SJCRH30 (cell line): ENCODE results near the gene CDC25B. TPM values are rescaled to one million over a fixed set of nuclear protein-coding genes. Genes with fewer than 3 reads are reported as not detected.
"Not testable (repeated sequence)": the region's sequence is repeated elsewhere in the genome, so short reads cannot be mapped to it uniquely, and the experiment has no call there.

ENCODE experiments used
- DNase-seq, 2 experiments: peaks; one replicate each; pipeline ENCODE4 v3.0.0-alpha.2; 2015 to 2020
- H3K27ac ChIP-seq: fragments of 250-450 bp; sonication (Bioruptor Pico); 2 replicates; pipeline ENCODE4 v1.5.1; 2020; ENCODE audit warnings: mild to moderate bottlenecking, moderate library complexity
- H3K27me3 ChIP-seq: fragments of 250-450 bp; sonication (Bioruptor Pico); 2 replicates; pipeline ENCODE4 v1.5.1; 2020; ENCODE audit warnings: mild to moderate bottlenecking, moderate library complexity
- H3K36me3 ChIP-seq: fragments of 250-450 bp; sonication (Bioruptor Pico); 2 replicates; pipeline ENCODE4 v1.5.1; 2020; ENCODE audit warnings: mild to moderate bottlenecking, moderate library complexity
- H3K4me1 ChIP-seq: fragments of 250-450 bp; sonication (Bioruptor Pico); 2 replicates; pipeline ENCODE4 v1.5.1; 2020; ENCODE audit warnings: mild to moderate bottlenecking, moderate library complexity
- H3K4me3 ChIP-seq: fragments of 250-450 bp; sonication (Bioruptor Pico); 2 replicates; pipeline ENCODE4 v1.5.1; 2020; ENCODE audit warnings: mild to moderate bottlenecking, moderate library complexity
- H3K9me3 ChIP-seq: fragments of 250-450 bp; sonication (Bioruptor Pico); replicated peaks from 2 replicates; pipeline ENCODE4 v1.5.1; 2020; ENCODE audit warnings: mild to moderate bottlenecking, moderate library complexity
- total RNA-seq: library from RNA; depleted of rRNA; stranded (reverse); fragments of >200 nt; shearing (Covaris generic); gene quantifications from 2 replicates; pipeline ENCODE4 v1.2.3, GENCODE V29; 2014

Gene CDC25B
- total RNA-seq, 1 experiment from 2014 or later: 78.8 TPM

GRCh38 chr20:3787324-3788014, 8.6 kb upstream of the CDC25B start:
- Histone ChIP-seq H3K4me3 (peak overlapping the region; percentile 48), H3K9me3 (no peaks in the 10 kb centered on the region), H3K27me3 (no peaks in the 10 kb centered on the region), H3K27ac (no peak overlapping the region), H3K36me3 (no peaks in the 10 kb centered on the region), H3K4me1 (no peaks in the 10 kb centered on the region)
- DNase-seq: no peak

GRCh38 chr20:3788685-3789155, 7.4 kb upstream of the CDC25B start:
- no peaks in the 10 kb centered on the region for H3K4me1 ChIP-seq
- H3K9me3 ChIP-seq: no peaks in the 10 kb centered on the region
- H3K36me3 ChIP-seq: no peaks in the 10 kb centered on the region
- DNase-seq: peak; percentile 40 to 59
- H3K27ac ChIP-seq: no peak overlapping the region
- no peaks in the 10 kb centered on the region for H3K27me3 ChIP-seq
- no peak overlapping the region for H3K4me3 ChIP-seq

GRCh38 chr20:3789201-3789600, 6.9 kb upstream of the CDC25B start:
- DNase-seq, H3K27ac ChIP-seq, H3K9me3 ChIP-seq, H3K4me3 ChIP-seq, H3K27me3 ChIP-seq, H3K36me3 ChIP-seq, H3K4me1 ChIP-seq: not testable (repeated sequence)

DNA sequence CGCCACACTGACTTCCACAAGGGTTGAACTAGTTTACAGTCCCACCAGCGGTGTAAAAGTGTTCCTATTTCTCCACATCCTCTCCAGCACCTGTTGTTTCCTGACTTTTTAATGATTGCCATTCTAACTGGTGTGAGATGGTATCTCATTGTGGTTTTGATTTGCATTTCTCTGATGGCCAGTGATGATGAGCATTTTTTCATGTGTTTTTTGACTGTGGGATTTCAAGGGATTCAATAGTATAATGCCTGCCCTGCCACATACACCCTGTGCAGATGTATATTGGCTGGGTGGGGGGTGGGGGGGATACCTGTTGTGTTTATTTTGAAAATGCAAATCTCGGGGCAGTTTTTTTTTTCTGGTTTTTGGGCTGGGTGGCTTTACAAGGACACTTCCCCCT, 1.9 kb upstream of the CDC25B start:
- DNase-seq, H3K36me3 ChIP-seq, H3K27ac ChIP-seq, H3K27me3 ChIP-seq, H3K9me3 ChIP-seq, H3K4me3 ChIP-seq: not testable (repeated sequence)
- peaks cover 18% of the 10 kb centered on the region for H3K4me1 ChIP-seq

DNA sequence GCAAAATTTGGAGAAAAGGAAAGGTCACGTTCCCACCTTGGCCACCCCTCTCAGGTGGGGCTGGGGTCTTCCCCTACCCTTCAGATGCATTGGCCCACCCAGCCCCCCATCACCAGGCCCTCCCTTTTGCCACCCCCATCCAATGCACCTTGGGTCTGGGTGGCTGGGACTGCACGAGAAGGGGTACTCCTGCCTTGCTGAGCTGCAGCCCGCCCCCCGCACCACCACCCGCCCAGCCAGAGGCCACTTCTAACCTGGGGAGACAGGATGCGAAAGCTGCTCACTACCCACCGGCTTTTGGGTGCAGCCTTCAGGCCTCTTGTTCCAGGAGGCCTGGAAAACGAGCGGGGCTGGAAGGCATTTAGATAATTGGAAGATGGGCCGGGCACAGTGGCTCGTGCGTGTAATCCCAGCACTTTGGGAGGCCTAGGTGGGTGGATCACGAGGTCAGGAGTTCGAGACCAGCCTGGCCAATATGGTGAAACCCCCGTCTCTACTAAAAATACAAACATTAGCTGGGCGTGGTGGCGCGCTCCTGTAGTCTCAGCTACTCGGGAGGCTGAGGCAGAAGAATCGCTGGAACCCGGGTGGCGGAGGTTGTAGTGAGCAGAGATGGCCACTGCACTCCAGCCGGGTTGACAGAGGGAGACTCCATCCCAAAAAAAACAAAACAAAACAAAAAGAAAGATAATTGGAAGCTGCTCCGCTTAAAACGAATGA, 1.2 kb upstream of the CDC25B start:
- Histone ChIP-seq H3K4me3 (no peak overlapping the region), H3K9me3 (no peaks in the 10 kb centered on the region), H3K27me3 (no peaks in the 10 kb centered on the region), H3K4me1 (peaks cover 25% of the 10 kb centered on the region), H3K27ac (no peak overlapping the region), H3K36me3 (peaks cover 2% of the 10 kb centered on the region; the same call in 1 of the 2 replicates)
- DNase-seq: no peak

DNA sequence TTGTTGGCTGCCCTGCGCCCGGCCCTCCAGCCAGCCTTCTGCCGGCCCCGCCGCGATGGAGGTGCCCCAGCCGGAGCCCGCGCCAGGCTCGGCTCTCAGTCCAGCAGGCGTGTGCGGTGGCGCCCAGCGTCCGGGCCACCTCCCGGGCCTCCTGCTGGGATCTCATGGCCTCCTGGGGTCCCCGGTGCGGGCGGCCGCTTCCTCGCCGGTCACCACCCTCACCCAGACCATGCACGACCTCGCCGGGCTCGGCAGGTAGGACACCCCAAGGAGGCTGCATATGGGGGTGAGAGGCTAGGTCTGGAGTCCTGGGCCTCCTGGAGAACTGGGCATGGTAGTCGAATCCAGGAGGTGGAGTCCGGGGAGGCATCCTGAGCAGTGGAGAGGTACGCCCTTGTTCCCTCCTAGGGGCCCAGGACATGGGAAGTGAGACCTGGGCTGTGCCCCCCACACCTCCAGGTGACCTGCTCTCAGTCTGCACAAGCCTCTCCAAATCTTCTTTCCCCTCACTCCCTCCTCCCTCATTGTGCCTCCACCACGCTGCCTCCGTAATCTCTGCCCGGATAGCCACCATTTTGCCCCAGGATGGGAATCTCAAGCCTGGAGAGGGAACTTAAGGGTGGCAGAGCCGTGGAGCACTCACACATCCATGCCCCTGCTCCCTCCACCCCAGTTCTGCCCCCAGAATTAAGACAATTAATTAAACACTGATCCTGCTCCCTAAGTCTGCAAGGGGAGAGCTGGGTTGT, 541 bp downstream of the CDC25B start:
- peak; percentile 36 to 47 for DNase-seq

DNA sequence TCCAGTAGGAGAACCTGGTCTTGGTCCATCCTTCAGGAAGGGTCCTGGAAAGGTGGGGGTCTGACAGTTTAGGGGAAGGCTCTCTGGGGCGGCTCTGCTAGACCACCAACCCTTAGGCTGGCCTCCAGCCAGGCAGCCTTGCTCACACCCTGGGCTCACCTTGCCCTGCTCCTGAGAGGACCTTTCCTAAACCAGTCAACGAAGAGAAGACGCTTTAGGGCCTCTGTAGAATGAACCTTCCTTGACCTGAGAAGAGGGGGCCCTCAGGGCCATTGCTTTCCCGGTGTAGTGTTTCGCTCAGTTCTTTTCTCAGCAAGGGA, 1.1 kb downstream of the CDC25B start:
- Histone ChIP-seq H3K27ac (peak overlapping the region; percentile 92), H3K4me1 (peaks cover 30% of the 10 kb centered on the region), H3K36me3 (peaks cover 23% of the 10 kb centered on the region), H3K27me3 (no peaks in the 10 kb centered on the region), H3K4me3 (peak overlapping the region; percentile 98), H3K9me3 (no peaks in the 10 kb centered on the region)
- DNase-seq: no peak

More for the DNA sequence above, 541 bp downstream of the CDC25B start:
- Histone ChIP-seq H3K27me3 (no peaks in the 10 kb centered on the region), H3K4me3 (peak overlapping the region; percentile 98), H3K36me3 (peaks cover 17% of the 10 kb centered on the region), H3K27ac (peak overlapping the region; percentile 92), H3K4me1 (peaks cover 30% of the 10 kb centered on the region), H3K9me3 (no peaks in the 10 kb centered on the region)

DNA sequence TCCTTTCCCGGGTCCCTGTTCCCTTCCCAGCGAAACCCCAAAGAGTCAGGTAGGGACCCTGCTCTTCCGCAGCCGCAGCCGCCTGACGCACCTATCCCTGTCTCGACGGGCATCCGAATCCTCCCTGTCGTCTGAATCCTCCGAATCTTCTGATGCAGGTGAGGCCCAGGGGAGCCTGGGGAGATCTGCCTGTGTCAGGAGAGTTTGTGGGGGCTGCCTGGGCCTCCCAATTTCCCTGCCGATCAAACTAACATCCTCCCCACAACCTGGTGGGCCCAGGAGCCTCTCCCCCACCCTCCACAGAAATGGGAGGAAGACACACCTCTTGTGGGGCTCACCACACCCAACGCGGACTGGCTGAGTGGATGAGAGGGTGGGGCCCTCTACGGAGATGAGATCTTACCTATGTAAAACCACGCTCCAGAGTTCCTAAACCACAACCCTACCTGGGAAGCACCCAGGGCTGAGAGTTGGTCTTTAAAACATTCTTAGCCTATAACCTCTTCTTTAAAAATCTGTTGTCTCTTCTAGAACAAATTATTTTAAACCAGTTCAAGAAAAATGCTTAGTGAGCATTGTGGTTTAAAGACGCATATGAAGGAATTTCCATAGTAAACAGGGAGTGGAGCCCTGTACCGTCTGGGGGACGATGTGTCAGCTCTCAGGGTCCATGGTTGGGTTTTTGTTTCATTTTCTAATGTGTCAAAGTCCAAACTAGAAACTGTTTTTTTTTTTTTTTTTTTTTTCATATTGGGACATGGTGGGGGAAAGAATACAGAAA, 1.7 kb downstream of the CDC25B start:
- Histone ChIP-seq H3K27me3 (no peaks in the 10 kb centered on the region), H3K36me3 (peaks cover 29% of the 10 kb centered on the region), H3K4me3 (peak overlapping the region; percentile 98), H3K9me3 (no peaks in the 10 kb centered on the region), H3K4me1 (peaks cover 30% of the 10 kb centered on the region), H3K27ac (peak overlapping the region; percentile 92)
- no peak for DNase-seq

DNA sequence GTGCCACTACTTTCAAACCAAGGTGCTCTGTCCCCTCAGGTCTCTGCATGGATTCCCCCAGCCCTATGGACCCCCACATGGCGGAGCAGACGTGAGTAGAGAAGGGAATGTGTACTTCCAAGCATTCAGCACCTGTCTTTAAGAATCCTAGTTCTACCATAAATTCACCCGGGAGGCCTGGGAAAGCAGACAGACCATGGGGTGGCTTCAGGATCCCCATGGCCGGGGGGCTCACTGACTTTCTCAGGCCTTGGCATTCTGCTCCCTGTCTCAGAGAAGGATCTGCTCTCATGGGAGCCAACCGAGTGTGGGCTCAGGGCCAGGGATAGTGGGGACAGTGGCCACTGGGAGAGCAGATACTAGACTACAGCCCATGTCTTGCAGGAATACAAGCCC, 2.3 kb downstream of the CDC25B start:
- peaks cover 35% of the 10 kb centered on the region for H3K36me3 ChIP-seq
- no peaks in the 10 kb centered on the region for H3K27me3 ChIP-seq
- no peak for DNase-seq
- H3K9me3 ChIP-seq: no peaks in the 10 kb centered on the region
- H3K27ac ChIP-seq: peak overlapping the region; percentile 49
- H3K4me3 ChIP-seq: no peak overlapping the region
- peaks cover 30% of the 10 kb centered on the region for H3K4me1 ChIP-seq

DNA sequence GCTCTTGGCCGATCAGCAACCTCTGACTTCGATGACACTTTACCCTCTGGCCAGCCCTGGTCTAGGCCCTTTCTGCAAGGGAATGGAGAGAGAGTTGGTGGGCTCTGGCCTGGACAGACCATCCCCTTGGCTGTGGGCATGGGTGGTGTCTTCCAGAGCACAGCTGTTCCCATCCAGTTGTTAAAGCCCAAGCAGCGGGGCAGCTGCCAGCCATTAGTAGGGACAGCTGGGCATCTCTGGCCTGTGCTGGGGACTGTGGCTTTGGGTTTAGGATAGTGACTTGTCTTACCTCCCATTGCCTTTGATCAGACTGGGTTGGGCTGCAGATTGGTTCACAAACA, 2.8 kb downstream of the CDC25B start:
- H3K36me3 ChIP-seq: peaks cover 40% of the 10 kb centered on the region
- H3K27ac ChIP-seq: peak overlapping the region; percentile 49
- peak; percentile 70 to 78 for DNase-seq
- H3K9me3 ChIP-seq: no peaks in the 10 kb centered on the region
- no peaks in the 10 kb centered on the region for H3K27me3 ChIP-seq
- H3K4me3 ChIP-seq: no peak overlapping the region
- H3K4me1 ChIP-seq: peaks cover 30% of the 10 kb centered on the region

GRCh38 chr20:3800256-3800877, 4.3 kb downstream of the CDC25B start:
- Histone ChIP-seq H3K27me3 (no peaks in the 10 kb centered on the region), H3K9me3 (no peaks in the 10 kb centered on the region), H3K36me3 (peaks cover 52% of the 10 kb centered on the region), H3K4me1 (peaks cover 29% of the 10 kb centered on the region), H3K27ac (no peak overlapping the region), H3K4me3 (no peak overlapping the region)
- DNase-seq: no peak

DNA sequence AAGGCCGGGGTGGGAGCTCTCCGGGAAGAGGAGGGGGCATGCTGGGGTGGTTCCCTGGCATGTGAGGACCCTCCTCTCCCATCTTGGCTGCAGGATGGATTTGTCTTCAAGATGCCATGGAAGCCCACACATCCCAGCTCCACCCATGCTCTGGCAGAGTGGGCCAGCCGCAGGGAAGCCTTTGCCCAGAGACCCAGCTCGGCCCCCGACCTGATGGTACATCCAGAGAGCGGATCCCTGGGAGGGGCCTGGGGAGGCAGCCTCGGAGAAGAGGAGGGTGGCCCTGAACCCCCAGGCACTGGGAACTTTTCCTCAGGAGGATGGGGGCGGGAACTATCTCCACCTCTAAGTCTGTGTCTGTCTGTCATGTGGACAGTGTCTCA, 4.8 kb downstream of the CDC25B start:
- H3K9me3 ChIP-seq: no peaks in the 10 kb centered on the region
- no peak overlapping the region for H3K27ac ChIP-seq
- H3K36me3 ChIP-seq: peaks cover 57% of the 10 kb centered on the region
- peaks cover 26% of the 10 kb centered on the region for H3K4me1 ChIP-seq
- no peaks in the 10 kb centered on the region for H3K27me3 ChIP-seq
- H3K4me3 ChIP-seq: no peak overlapping the region
- DNase-seq: no peak

DNA sequence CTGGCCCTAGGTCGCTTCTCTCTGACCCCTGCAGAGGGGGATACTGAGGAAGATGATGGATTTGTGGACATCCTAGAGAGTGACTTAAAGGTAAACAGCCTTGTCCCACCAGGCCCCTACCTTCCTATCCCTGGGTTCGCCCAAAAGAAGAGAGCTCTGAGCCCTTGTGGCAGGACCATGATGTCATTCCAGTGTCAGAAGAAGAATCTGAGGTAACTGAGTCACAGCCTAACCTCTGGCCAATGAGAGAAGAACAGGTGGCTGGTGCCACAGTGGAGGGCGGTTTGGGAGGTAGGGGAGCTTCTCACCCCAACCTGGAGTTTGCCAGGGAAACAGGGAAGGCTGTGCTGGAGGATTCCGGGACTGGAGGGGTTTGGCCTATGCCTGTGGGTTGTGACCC, 5.2 kb downstream of the CDC25B start:
- Histone ChIP-seq H3K9me3 (no peaks in the 10 kb centered on the region), H3K36me3 (peaks cover 61% of the 10 kb centered on the region), H3K27ac (no peak overlapping the region), H3K4me3 (no peak overlapping the region), H3K4me1 (peaks cover 31% of the 10 kb centered on the region), H3K27me3 (no peaks in the 10 kb centered on the region)
- no peak for DNase-seq

- Histone ChIP-seq H3K4me3 (no peak overlapping the region), H3K36me3 (peaks cover 60% of the 10 kb centered on the region), H3K4me1 (peaks cover 35% of the 10 kb centered on the region)
Observed at GRCh38 chr20:3801846-3802245, 5.7 kb downstream of the CDC25B start.

More at GRCh38 chr20:3801846-3802245, 5.7 kb downstream of the CDC25B start:
- H3K27ac ChIP-seq: no peak overlapping the region
- H3K9me3 ChIP-seq: no peaks in the 10 kb centered on the region
- H3K27me3 ChIP-seq: no peaks in the 10 kb centered on the region
- DNase-seq: no peak
